Fibroblast of lung (primary cell): ENCODE measurements around the gene CLASP2. TPM values are rescaled to one million over a fixed set of nuclear protein-coding genes. Genes with fewer than 3 reads are reported as not detected.

ENCODE experiments used
- DNase-seq, 2 donors: peaks; one replicate each; pipeline versions ENCODE4 v3.0.0 to v3.0.0-alpha.2; 2010; ENCODE audit warnings: low read depth in 2 of 2
- H2AFZ ChIP-seq: 2 replicates; pipeline ENCODE4 v1.5.1; 2012; ENCODE audit warnings: low read length, control low read depth, inconsistent platforms
- H3K27ac ChIP-seq: 2 replicates; pipeline ENCODE4 v1.5.1; 2011; ENCODE audit warnings: low read length, control low read depth; ENCODE audit not compliant: insufficient read depth
- H3K27me3 ChIP-seq: 2 replicates; pipeline ENCODE4 v1.5.1; 2011; ENCODE audit warnings: mild to moderate bottlenecking, low read length; ENCODE audit not compliant: control insufficient read depth, insufficient read depth
- H3K36me3 ChIP-seq: 2 replicates; pipeline ENCODE4 v1.5.1; 2011; ENCODE audit warnings: low read length; ENCODE audit not compliant: control insufficient read depth, insufficient read depth
- H3K4me1 ChIP-seq: 2 replicates; pipeline ENCODE4 v1.5.1; 2011; ENCODE audit warnings: low read length; ENCODE audit not compliant: control insufficient read depth, insufficient read depth; ENCODE audit errors: extremely low read depth
- H3K4me2 ChIP-seq: 2 replicates; pipeline ENCODE4 v1.5.1; 2011; ENCODE audit warnings: low read length, control low read depth; ENCODE audit not compliant: insufficient read depth; ENCODE audit errors: extremely low read depth
- H3K4me3 ChIP-seq, 4 experiments: fragments of 200-600 bp in 1 of 4; sonication (generic) in 1 of 4; replicated peaks in 1 of 4; 2 replicates each; pipeline ENCODE4 v1.5.1; 2011 to 2016; ENCODE audit warnings: low read length in 4 of 4, low read depth in 3 of 4, mild to moderate bottlenecking in 3 of 4, control low read depth in 2 of 4, inconsistent platforms in 1 of 4, mixed read lengths in 1 of 4; ENCODE audit not compliant: insufficient read depth in 1 of 4; ENCODE audit errors: control extremely low read depth in 1 of 4
- H3K79me2 ChIP-seq: 2 replicates; pipeline ENCODE4 v1.5.1; 2012; ENCODE audit warnings: mild to moderate bottlenecking, low read length, inconsistent platforms; ENCODE audit not compliant: control insufficient read depth, insufficient read depth
- H3K9ac ChIP-seq: 2 replicates; pipeline ENCODE4 v1.5.1; 2011; ENCODE audit warnings: mild to moderate bottlenecking, low read length, control low read depth; ENCODE audit not compliant: insufficient read depth
- H3K9me3 ChIP-seq: 2 replicates; pipeline ENCODE4 v1.5.1; 2012; ENCODE audit warnings: low read depth, low read length; ENCODE audit not compliant: control insufficient read depth, insufficient read depth
- H4K20me1 ChIP-seq: 2 replicates; pipeline ENCODE4 v1.5.1; 2011; ENCODE audit warnings: low read length; ENCODE audit not compliant: control insufficient read depth, insufficient read depth; ENCODE audit errors: extremely low read depth
- CTCF ChIP-seq, 2 donors: IDR thresholded peaks in 1 of 2; conservative IDR thresholded peaks in 1 of 2; 1 replicate in 1 of 2; 2 replicates in 1 of 2; pipeline ENCODE4 v1.5.1; 2011 to 2012; ENCODE audit warnings: low read length in 2 of 2, control low read depth in 1 of 2, inconsistent platforms in 1 of 2, low read depth in 1 of 2, mild to moderate bottlenecking in 1 of 2
- EZH2 ChIP-seq: IDR thresholded peaks from 2 replicates; pipeline ENCODE4 v1.5.1; 2012; ENCODE audit warnings: low read length, control low read depth, mild to moderate bottlenecking; ENCODE audit errors: missing control alignments
- polyA plus RNA-seq, 2 donors: library from polyadenylated mRNA; depleted of rRNA in 1 of 2; stranded (reverse) in 1 of 2; unstranded in 1 of 2; fragments of >200 nt; gene quantifications; 2 replicates each; pipeline ENCODE4 v1.2.1, GENCODE V29; 2011 to 2012; ENCODE audit warnings: missing spikeins in 1 of 2
- total RNA-seq: library from RNA; depleted of rRNA; stranded (reverse); fragments of >200 nt; gene quantifications from 2 replicates; pipeline ENCODE4 v1.2.1, GENCODE V29; 2014

Gene CLASP2
- total and polyA plus RNA-seq, 2 donors (not counting 1 experiment from before 2014, with no cell fraction given): 31.8 to 62.6 TPM

- Histone ChIP-seq H3K4me1 (peaks cover 4% of the 10 kb centered on the region), H3K79me2 (no peaks in the 10 kb centered on the region), H3K4me3 (no peak overlapping the region), H3K9me3 (no peaks in the 10 kb centered on the region), H3K4me2 (no peak overlapping the region), H3K27ac (no peak overlapping the region), H3K36me3 (no peaks in the 10 kb centered on the region), H2AFZ (no peak overlapping the region), H4K20me1 (no peaks in the 10 kb centered on the region), H3K27me3 (no peaks in the 10 kb centered on the region), H3K9ac (no peak overlapping the region)
- no peak for DNase-seq
- TF ChIP-seq EZH2 (no peak), CTCF (conservative IDR thresholded peaks at IDR 0.05 in 1 of 2, IDR thresholded peaks at IDR 0.05 in 1 of 2; ENCODE audit: low read depth in 1 of 2, low read length in 2 of 2) (no peak)
Measured at GRCh38 chr3:33746416-33747116, 28.5 kb upstream of the CLASP2 start.

GRCh38 chr3:33737146-33737545, 19.1 kb upstream of the CLASP2 start:
- Histone ChIP-seq H3K27ac (no peak overlapping the region), H3K4me3 (no peak overlapping the region)
- TF ChIP-seq CTCF (conservative IDR thresholded peaks at IDR 0.05 in 1 of 2, IDR thresholded peaks at IDR 0.05 in 1 of 2; ENCODE audit: low read depth in 1 of 2, low read length in 2 of 2) (no peak), EZH2 (no peak)

GRCh38 chr3:33732394-33732793, 14.3 kb upstream of the CLASP2 start:
- H3K9me3 ChIP-seq: no peaks in the 10 kb centered on the region
- no peak overlapping the region for H3K27ac ChIP-seq
- peak; percentile 16 to 37 for TF ChIP-seq CTCF (conservative IDR thresholded peaks at IDR 0.05 in 1 of 2, IDR thresholded peaks at IDR 0.05 in 1 of 2; ENCODE audit: low read depth in 1 of 2, low read length in 2 of 2)
- TF ChIP-seq EZH2: no peak
- no peaks in the 10 kb centered on the region for H3K27me3 ChIP-seq
- H3K4me1 ChIP-seq: no peaks in the 10 kb centered on the region
- no peak overlapping the region for H3K4me3 ChIP-seq
- H3K9ac ChIP-seq: no peak overlapping the region
- no peak overlapping the region for H3K4me2 ChIP-seq
- H3K36me3 ChIP-seq: no peaks in the 10 kb centered on the region
- no peaks in the 10 kb centered on the region for H3K79me2 ChIP-seq
- no peak for DNase-seq
- no peak overlapping the region for H2AFZ ChIP-seq
- no peaks in the 10 kb centered on the region for H4K20me1 ChIP-seq

More at GRCh38 chr3:33737146-33737545, 19.1 kb upstream of the CLASP2 start:
- H3K4me1 ChIP-seq: no peaks in the 10 kb centered on the region
- no peaks in the 10 kb centered on the region for H4K20me1 ChIP-seq
- H3K4me2 ChIP-seq: no peak overlapping the region
- no peaks in the 10 kb centered on the region for H3K27me3 ChIP-seq
- no peaks in the 10 kb centered on the region for H3K79me2 ChIP-seq
- no peak for DNase-seq
- no peak overlapping the region for H2AFZ ChIP-seq
- no peak overlapping the region for H3K9ac ChIP-seq
- H3K9me3 ChIP-seq: no peaks in the 10 kb centered on the region
- H3K36me3 ChIP-seq: no peaks in the 10 kb centered on the region
